ENCODE results near the gene YIF1B.

GRCh38 chr19:38294090-38294489, 21.7 kb downstream of the YIF1B start:
- no peak for TF ChIP-seq POLR2A (IDR thresholded peaks at IDR 0.05; ENCODE audit: low read depth)
- TF ChIP-seq CTCF (IDR thresholded peaks at IDR 0.05): no peak
- TF ChIP-seq POLR2AphosphoS5 (IDR thresholded peaks at IDR 0.05): no peak
